Tibial artery (tissue), 4 donors: ENCODE data around the gene PDZRN4.
"Not testable (repeated sequence)": the region's sequence is repeated elsewhere in the genome, so short reads cannot be mapped to it uniquely, and the experiment has no call there.

Source experiments
- DNase-seq, 2 donors: peaks; one replicate each; pipeline ENCODE4 v3.0.0-alpha.2; 2019
- H3K27ac ChIP-seq, 2 donors: fragments of 200-600 bp; sonication (generic) in 1 of 2; 1 replicate in 1 of 2; 2 replicates in 1 of 2; pipeline ENCODE4 v1.5.1; 2018 to 2019; ENCODE audit warnings: mild to moderate bottlenecking in 1 of 2
- H3K27me3 ChIP-seq, 2 donors: fragments of 200-600 bp; sonication (generic) in 1 of 2; one replicate each; pipeline versions ENCODE4 v1.5.1 to v1.6.0; 2016 to 2019
- H3K36me3 ChIP-seq, 3 donors: fragments of 200-600 bp; sonication (generic) in 2 of 3; one replicate each; pipeline ENCODE4 v1.5.1; 2016 to 2019; ENCODE audit warnings: mild to moderate bottlenecking in 2 of 3
- H3K4me1 ChIP-seq, 4 donors: fragments of 200-600 bp; sonication (generic) in 2 of 4; 1 replicate in 3 of 4; 2 replicates in 1 of 4; pipeline ENCODE4 v1.5.1; 2016 to 2019
- H3K4me3 ChIP-seq, 2 donors: fragments of 200-600 bp; sonication (generic) in 1 of 2; 1 replicate in 1 of 2; 2 replicates in 1 of 2; pipeline ENCODE4 v1.5.1; 2018 to 2019; ENCODE audit warnings: mild to moderate bottlenecking in 2 of 2
- H3K9me3 ChIP-seq, 3 donors: fragments of 200-600 bp; sonication (generic) in 1 of 3; one replicate each; pipeline ENCODE4 v1.5.1; 2016 to 2019
- CTCF ChIP-seq, 2 experiments: fragments of 200-600 bp in 1 of 2; fragments of 450-650 bp in 1 of 2; IDR thresholded peaks; one replicate each; pipeline ENCODE4 v1.5.1; 2017 to 2019; ENCODE audit warnings: antibody characterized with exemption in 2 of 2, mild to moderate bottlenecking in 1 of 2, moderate library complexity in 1 of 2
- intact Hi-C: fragments of 100-400 bp; cut with DNase I; formaldehyde crosslinking; loops from one replicate; pipeline ENCODE4 v1.15.0; 2023; ENCODE audit warnings: low total_unique reads

Gene PDZRN4

GRCh38 chr12:41532072-41532471 is 344.0 kb downstream of the PDZRN4 start:
- Histone ChIP-seq H3K4me1 (peaks cover 0 to 3% (median 0%) of the 10 kb centered on the region in 4 donors), H3K9me3 (no peaks in the 10 kb centered on the region), H3K27me3 (no peaks in the 10 kb centered on the region), H3K4me3 (no peak overlapping the region), H3K36me3 (no peaks in the 10 kb centered on the region), H3K27ac (no peak overlapping the region)
- no peak for TF ChIP-seq CTCF (IDR thresholded peaks at IDR 0.05)
- no peak for DNase-seq
- intact Hi-C loops = no loop called here

GRCh38 chr12:41536813-41537490 is 348.8 kb downstream of the PDZRN4 start:
- Histone ChIP-seq H3K4me1 (no peaks in the 10 kb centered on the region), H3K36me3 (no peaks in the 10 kb centered on the region)
- no peak for TF ChIP-seq CTCF (IDR thresholded peaks at IDR 0.05)

GRCh38 chr12:41537522-41537921 is 349.4 kb downstream of the PDZRN4 start:
- Histone ChIP-seq H3K27ac (no peak overlapping the region), H3K4me3 (no peak overlapping the region), H3K27me3 (no peaks in the 10 kb centered on the region), H3K4me1 (no peaks in the 10 kb centered on the region), H3K36me3 (no peaks in the 10 kb centered on the region), H3K9me3 (no peaks in the 10 kb centered on the region)
- TF ChIP-seq CTCF (IDR thresholded peaks at IDR 0.05) = no peak
- intact Hi-C loops = no loop called here
- DNase-seq = no peak

More at GRCh38 chr12:41536813-41537490, 348.8 kb downstream of the PDZRN4 start:
- Histone ChIP-seq H3K4me3 (no peak overlapping the region), H3K27ac (no peak overlapping the region), H3K9me3 (no peaks in the 10 kb centered on the region), H3K27me3 (no peaks in the 10 kb centered on the region)
- intact Hi-C loops = no loop called here
- DNase-seq = no peak

- no peak for TF ChIP-seq CTCF (IDR thresholded peaks at IDR 0.05)
- H3K9me3 ChIP-seq = no peaks in the 10 kb centered on the region
- no peak for DNase-seq
- no peaks in the 10 kb centered on the region for H3K27me3 ChIP-seq
- peaks cover 0 to 10% (median 0%) of the 10 kb centered on the region in 4 donors for H3K4me1 ChIP-seq
- no peak overlapping the region for H3K27ac ChIP-seq
- intact Hi-C loops = no loop called here
- no peak overlapping the region for H3K4me3 ChIP-seq
- no peaks in the 10 kb centered on the region for H3K36me3 ChIP-seq
Measured at GRCh38 chr12:41545761-41546160, 357.6 kb downstream of the PDZRN4 start.

GRCh38 chr12:41547071-41547470 is 359.0 kb downstream of the PDZRN4 start:
- DNase-seq, H3K4me3 ChIP-seq, H3K27me3 ChIP-seq, H3K36me3 ChIP-seq, intact Hi-C loops, H3K27ac ChIP-seq, H3K9me3 ChIP-seq, H3K4me1 ChIP-seq: not testable (repeated sequence)

- Histone ChIP-seq H3K36me3 (no peaks in the 10 kb centered on the region), H3K27ac (no peak overlapping the region), H3K27me3 (no peaks in the 10 kb centered on the region), H3K9me3 (no peaks in the 10 kb centered on the region), H3K4me3 (no peak overlapping the region), H3K4me1 (peaks cover 0 to 10% (median 0%) of the 10 kb centered on the region in 4 donors)
- intact Hi-C loops = no loop called here
- no peak for DNase-seq
- no peak for TF ChIP-seq CTCF (IDR thresholded peaks at IDR 0.05)
Measured at GRCh38 chr12:41548926-41549325, 360.8 kb downstream of the PDZRN4 start.
